ENCODE measurements around the gene HOOK2.

DNA sequence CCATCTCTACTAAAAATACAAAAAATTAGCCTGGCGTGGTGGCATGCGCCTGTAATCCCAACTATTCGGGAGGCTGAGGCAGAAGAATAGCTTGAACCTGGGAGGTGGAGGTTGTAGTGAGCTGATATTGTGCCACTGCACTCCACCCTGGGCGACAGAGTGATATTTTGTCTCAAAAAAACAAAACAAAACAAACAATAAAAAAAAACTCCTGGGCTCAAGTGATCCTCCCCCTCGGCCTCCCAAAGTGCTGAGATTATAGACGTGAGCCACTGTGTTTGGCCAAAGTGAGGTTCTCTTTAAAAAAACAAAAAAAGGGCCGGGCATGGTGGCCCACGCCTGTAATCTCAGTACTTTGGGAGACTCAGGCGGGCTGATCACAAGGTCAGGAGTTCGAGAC is 12.1 kb upstream of the HOOK2 start:
- TF ChIP-seq, protein P1, sequence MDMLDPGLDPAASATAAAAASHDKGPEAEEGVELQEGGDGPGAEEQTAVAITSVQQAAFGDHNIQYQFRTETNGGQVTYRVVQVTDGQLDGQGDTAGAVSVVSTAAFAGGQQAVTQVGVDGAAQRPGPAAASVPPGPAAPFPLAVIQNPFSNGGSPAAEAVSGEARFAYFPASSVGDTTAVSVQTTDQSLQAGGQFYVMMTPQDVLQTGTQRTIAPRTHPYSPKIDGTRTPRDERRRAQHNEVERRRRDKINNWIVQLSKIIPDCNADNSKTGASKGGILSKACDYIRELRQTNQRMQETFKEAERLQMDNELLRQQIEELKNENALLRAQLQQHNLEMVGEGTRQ (IDR thresholded peaks at IDR 0.05; ENCODE audit: low read depth, low read length): no peak
- TF ChIP-seq, protein P2, sequence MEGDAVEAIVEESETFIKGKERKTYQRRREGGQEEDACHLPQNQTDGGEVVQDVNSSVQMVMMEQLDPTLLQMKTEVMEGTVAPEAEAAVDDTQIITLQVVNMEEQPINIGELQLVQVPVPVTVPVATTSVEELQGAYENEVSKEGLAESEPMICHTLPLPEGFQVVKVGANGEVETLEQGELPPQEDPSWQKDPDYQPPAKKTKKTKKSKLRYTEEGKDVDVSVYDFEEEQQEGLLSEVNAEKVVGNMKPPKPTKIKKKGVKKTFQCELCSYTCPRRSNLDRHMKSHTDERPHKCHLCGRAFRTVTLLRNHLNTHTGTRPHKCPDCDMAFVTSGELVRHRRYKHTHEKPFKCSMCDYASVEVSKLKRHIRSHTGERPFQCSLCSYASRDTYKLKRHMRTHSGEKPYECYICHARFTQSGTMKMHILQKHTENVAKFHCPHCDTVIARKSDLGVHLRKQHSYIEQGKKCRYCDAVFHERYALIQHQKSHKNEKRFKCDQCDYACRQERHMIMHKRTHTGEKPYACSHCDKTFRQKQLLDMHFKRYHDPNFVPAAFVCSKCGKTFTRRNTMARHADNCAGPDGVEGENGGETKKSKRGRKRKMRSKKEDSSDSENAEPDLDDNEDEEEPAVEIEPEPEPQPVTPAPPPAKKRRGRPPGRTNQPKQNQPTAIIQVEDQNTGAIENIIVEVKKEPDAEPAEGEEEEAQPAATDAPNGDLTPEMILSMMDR (conservative IDR thresholded peaks at IDR 0.05; ENCODE audit: low read depth, low read length): no peak
- TF ChIP-seq CEBPB (IDR thresholded peaks at IDR 0.05; ENCODE audit: low read depth, low read length) (no peak), RCOR1 (IDR thresholded peaks at IDR 0.05; ENCODE audit: insufficient replicate concordance, low read length) (no peak), POLR2A (IDR thresholded peaks at IDR 0.05; ENCODE audit: low read depth, low read length) (no peak; the same call in 1 of the 2 replicates), MAFK (IDR thresholded peaks at IDR 0.05; ENCODE audit: low read depth, low read length) (no peak), CHD1 (IDR thresholded peaks at IDR 0.05; ENCODE audit: low read depth, low read length) (no peak), BHLHE40 (IDR thresholded peaks at IDR 0.05; ENCODE audit: low read depth, low read length) (no peak), MAZ (IDR thresholded peaks at IDR 0.05; ENCODE audit: borderline replicate concordance, low read depth, low read length) (no peak), MXI1 (IDR thresholded peaks at IDR 0.05; ENCODE audit: borderline replicate concordance, low read depth, low read length) (no peak)
